ENCODE measurements around the gene ANKRD44. TPM values are rescaled to one million over a fixed set of nuclear protein-coding genes. Genes with fewer than 3 reads are reported as not detected.
"Not testable (repeated sequence)": the region's sequence is repeated elsewhere in the genome, so short reads cannot be mapped to it uniquely, and the experiment has no call there.

The ANKRD44 gene
- total RNA-seq, 1 donor from 2014 or later, result 12.0 TPM

DNA sequence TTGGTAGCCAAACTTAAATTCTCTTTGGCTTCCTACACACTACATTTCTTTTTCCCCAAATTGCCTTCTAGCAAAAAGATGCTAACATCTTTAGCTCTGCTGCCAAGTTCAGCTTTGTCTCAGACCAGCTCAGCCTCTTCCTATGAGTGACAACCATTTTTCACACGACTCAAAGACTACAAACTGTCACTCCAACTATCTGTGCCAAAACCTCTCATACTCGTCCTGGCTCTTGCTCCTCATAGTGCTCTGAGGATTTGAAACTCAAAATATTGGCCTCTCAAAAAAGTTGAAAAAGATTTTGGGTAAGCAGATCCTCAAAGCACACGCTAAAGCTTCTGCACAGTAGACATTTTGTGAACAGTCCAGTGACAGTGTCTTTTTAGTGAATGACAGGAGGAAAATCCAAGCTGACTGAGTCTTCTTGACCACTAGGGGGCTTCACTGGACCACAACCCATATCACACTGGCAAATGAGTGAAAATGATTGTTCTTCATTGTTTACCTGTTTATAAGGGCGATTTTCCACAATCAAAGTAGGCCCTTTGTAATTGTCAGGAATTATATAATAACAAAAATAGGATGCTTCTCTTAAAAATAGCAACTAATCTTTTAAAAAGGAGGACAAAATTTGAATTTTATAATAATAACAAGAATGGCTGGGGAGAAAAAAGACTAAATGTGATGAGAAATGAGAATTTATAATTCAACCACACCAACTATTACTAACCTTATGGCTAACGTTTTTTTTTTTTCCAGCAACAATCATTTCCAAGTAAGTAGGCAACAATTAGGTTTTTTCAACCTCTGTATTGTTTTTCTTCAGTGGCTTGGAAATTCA lies 298.6 kb downstream of the ANKRD44 start:
- H3K4me1 Mint-ChIP-seq (ENCODE audit: low read depth, unreplicated experiment), result peaks cover 36% of the 10 kb centered on the region
- peak overlapping the region; percentile 39 for H3K27ac Mint-ChIP-seq (ENCODE audit: unreplicated experiment)
- no peak for DNase-seq

DNA sequence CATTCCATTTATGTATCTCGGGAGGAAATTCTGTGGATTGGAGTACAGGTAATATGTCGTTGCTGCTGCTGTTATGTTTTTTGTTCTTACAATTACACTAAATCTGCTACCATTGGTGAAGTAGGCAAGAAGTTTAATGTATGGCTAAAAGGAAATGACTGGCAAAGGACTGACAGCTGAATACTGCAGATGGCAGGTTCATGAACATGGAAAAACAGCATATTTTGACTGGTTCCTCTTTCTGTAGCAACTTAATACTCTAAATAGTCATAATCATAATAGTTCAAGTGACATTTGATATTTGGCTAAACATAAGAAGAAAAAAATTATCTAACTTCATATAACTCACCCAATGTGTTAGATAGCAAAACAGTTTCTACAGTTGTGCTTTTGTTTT lies 299.6 kb downstream of the ANKRD44 start:
- Mint-ChIP-seq H3K9me3 (ENCODE audit: unreplicated experiment) (peaks cover 10% of the 10 kb centered on the region), H3K4me3 (ENCODE audit: unreplicated experiment) (peak overlapping the region; percentile 30), H3K27ac (ENCODE audit: unreplicated experiment) (peak overlapping the region; percentile 78), H3K36me3 (ENCODE audit: unreplicated experiment) (no peaks in the 10 kb centered on the region), H3K27me3 (ENCODE audit: unreplicated experiment) (peaks cover 11% of the 10 kb centered on the region), H3K4me1 (ENCODE audit: low read depth, unreplicated experiment) (peaks cover 45% of the 10 kb centered on the region)
- DNase-seq, result no peak
- TF ChIP-seq, protein P1, sequence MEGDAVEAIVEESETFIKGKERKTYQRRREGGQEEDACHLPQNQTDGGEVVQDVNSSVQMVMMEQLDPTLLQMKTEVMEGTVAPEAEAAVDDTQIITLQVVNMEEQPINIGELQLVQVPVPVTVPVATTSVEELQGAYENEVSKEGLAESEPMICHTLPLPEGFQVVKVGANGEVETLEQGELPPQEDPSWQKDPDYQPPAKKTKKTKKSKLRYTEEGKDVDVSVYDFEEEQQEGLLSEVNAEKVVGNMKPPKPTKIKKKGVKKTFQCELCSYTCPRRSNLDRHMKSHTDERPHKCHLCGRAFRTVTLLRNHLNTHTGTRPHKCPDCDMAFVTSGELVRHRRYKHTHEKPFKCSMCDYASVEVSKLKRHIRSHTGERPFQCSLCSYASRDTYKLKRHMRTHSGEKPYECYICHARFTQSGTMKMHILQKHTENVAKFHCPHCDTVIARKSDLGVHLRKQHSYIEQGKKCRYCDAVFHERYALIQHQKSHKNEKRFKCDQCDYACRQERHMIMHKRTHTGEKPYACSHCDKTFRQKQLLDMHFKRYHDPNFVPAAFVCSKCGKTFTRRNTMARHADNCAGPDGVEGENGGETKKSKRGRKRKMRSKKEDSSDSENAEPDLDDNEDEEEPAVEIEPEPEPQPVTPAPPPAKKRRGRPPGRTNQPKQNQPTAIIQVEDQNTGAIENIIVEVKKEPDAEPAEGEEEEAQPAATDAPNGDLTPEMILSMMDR (IDR thresholded peaks at IDR 0.05; ENCODE audit: partially characterized antibody, unreplicated experiment), result no peak

More for the DNA sequence above, 298.6 kb downstream of the ANKRD44 start:
- H3K27me3 Mint-ChIP-seq (ENCODE audit: unreplicated experiment), result peaks cover 9% of the 10 kb centered on the region
- TF ChIP-seq, protein P1 (IDR thresholded peaks at IDR 0.05; ENCODE audit: partially characterized antibody, unreplicated experiment), result peak; percentile 87
- no peaks in the 10 kb centered on the region for H3K36me3 Mint-ChIP-seq (ENCODE audit: unreplicated experiment)
- peaks cover 10% of the 10 kb centered on the region for H3K9me3 Mint-ChIP-seq (ENCODE audit: unreplicated experiment)
- no peak overlapping the region for H3K4me3 Mint-ChIP-seq (ENCODE audit: unreplicated experiment)

DNA sequence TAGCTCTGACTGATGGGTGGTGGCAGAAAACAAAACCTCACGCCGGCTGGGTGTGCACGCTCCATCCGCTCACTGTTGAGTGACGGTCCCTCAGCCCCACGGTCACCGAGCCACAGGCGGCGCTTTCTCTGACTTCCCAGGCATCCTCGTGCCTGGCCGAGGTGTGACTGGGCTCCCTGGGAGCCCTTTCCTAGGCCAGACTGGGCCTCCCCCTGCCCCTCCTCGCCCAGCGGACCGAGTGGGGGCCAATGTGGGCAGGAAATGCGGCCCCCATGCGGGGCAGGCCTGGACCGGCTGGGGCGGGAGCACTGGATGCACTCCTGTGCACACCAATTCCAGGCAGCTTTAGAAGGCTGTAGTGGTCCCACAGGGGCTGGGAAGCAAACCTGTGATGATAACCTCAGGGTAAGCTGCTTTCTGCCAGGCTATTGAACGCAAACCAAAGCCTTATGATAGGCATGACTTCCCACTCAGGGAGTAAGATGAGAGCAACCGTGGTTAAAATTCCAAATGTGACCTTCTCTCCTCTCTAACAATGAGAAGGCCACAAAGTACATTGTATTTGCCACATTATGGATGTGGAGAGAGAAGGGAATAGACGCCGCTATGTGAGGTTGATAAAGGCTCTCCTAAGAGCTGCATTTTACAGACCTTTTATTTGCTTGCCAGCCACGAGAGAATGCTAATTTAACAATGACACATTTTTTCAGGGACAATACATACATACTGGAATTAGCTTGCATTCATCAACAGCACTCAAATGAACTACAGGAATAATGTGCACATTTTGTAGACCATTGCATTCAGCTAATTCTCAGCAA lies 300.2 kb downstream of the ANKRD44 start:
- peaks cover 11% of the 10 kb centered on the region for H3K27me3 Mint-ChIP-seq (ENCODE audit: unreplicated experiment)
- peak overlapping the region; percentile 30 for H3K4me3 Mint-ChIP-seq (ENCODE audit: unreplicated experiment)
- peaks cover 51% of the 10 kb centered on the region for H3K4me1 Mint-ChIP-seq (ENCODE audit: low read depth, unreplicated experiment)
- peak; percentile 25 for DNase-seq
- no peaks in the 10 kb centered on the region for H3K36me3 Mint-ChIP-seq (ENCODE audit: unreplicated experiment)
- TF ChIP-seq, protein P1 (IDR thresholded peaks at IDR 0.05; ENCODE audit: partially characterized antibody, unreplicated experiment), result no peak
- peaks cover 10% of the 10 kb centered on the region for H3K9me3 Mint-ChIP-seq (ENCODE audit: unreplicated experiment)
- peak overlapping the region; percentile 78 for H3K27ac Mint-ChIP-seq (ENCODE audit: unreplicated experiment)

DNA sequence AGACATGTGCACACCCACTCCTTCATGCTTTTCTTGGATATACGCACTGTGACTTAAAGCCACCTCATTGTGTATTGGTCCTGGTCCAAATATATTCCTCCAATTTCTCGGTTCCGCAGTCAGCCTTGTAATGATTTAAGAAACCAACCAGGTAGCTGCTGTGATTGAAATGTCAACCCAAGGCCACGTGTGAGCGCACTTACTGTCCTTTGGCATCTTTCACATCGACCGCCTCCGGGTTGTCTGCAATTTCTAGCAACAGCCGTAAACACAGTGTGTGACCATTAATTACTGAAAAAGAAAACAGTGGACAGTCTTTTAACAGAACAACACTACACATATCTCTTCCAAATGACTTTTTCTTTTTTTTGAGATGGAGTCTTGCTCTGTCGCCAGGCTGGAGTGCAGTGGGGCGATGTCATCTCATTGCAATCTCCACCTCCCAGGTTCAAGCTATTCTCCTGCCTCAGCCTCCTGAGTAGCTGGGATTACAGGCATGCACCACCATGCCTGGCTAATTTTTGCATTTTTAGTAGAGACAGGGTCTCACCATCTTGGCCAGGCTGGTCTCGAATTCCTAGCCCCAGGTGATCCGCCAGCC lies 301.7 kb downstream of the ANKRD44 start:
- not testable (repeated sequence) for H3K36me3 Mint-ChIP-seq (ENCODE audit: unreplicated experiment); H3K9me3 Mint-ChIP-seq (ENCODE audit: unreplicated experiment); H3K4me3 Mint-ChIP-seq (ENCODE audit: unreplicated experiment); DNase-seq
- peaks cover 11% of the 10 kb centered on the region for H3K27me3 Mint-ChIP-seq (ENCODE audit: unreplicated experiment)
- H3K27ac Mint-ChIP-seq (ENCODE audit: unreplicated experiment), result peak overlapping the region; percentile 98
- H3K4me1 Mint-ChIP-seq (ENCODE audit: low read depth, unreplicated experiment), result peaks cover 53% of the 10 kb centered on the region
